Measurements from ENCODE around the gene PPP2R5C.

DNA sequence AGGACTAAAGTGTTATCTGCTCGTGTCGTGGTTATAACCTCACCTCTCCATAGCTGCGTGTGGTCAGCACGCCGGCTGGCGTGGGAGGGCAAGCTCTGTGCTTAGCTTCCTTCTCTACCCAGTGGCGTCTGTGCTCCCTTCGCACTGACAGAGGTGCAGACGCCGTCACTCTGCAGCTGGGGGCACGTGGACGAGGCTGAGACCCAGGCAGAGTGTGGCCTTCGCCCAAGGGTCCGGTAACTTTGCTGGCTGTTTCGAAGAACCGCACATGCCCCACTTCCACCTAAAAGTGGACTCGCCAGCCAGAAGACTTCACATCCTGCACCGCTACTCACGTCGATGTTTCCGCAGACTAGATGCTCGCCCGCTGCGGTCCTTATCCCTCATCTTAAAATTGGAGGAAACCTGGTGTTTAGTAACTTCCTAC lies 166.9 kb downstream of the PPP2R5C start:
- no peak for TF ChIP-seq POLR2A (IDR thresholded peaks at IDR 0.05; ENCODE audit: low read depth, low read length)
- TF ChIP-seq POLR2AphosphoS5 (IDR thresholded peaks at IDR 0.05; ENCODE audit: low read depth, low read length): no peak
- no peak for TF ChIP-seq TAF1 (IDR thresholded peaks at IDR 0.05; ENCODE audit: low read depth, low read length)
- no peak for TF ChIP-seq SPI1 (IDR thresholded peaks at IDR 0.05; ENCODE audit: low read depth, low read length)
- TF ChIP-seq POU2F2 (IDR thresholded peaks at IDR 0.05; ENCODE audit: low read depth, low read length): no peak
